Measurements from ENCODE around the gene CZIB. TPM values are rescaled to one million over a fixed set of nuclear protein-coding genes. Genes with fewer than 3 reads are reported as not detected.

Gene CZIB
- total RNA-seq, 1 donor from 2014 or later: 60.2 TPM

DNA sequence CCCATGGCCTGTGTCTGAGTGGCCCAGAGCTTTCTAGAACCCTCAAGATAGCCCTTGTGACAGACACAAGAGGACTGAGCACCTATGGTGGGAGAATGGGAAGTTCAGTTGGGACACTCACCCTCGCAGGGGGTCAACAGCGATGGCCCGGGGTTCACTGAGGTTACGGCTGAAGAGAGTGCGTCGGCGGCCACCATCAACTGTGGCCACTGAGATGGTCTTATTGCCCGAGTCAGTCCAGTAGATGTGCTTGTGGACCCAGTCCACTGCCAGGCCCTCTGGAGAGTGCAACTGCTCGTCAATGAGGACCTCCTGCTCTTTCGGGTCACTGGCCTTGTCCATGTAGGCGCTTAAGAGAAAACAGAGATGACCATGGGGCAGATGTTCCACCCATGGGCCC is 43.6 kb upstream of the CZIB start:
- H3K4me1 ChIP-seq: no peaks in the 10 kb centered on the region
- intact Hi-C loops (cut with DNase I): no loop called here
- TF ChIP-seq, protein P1, sequence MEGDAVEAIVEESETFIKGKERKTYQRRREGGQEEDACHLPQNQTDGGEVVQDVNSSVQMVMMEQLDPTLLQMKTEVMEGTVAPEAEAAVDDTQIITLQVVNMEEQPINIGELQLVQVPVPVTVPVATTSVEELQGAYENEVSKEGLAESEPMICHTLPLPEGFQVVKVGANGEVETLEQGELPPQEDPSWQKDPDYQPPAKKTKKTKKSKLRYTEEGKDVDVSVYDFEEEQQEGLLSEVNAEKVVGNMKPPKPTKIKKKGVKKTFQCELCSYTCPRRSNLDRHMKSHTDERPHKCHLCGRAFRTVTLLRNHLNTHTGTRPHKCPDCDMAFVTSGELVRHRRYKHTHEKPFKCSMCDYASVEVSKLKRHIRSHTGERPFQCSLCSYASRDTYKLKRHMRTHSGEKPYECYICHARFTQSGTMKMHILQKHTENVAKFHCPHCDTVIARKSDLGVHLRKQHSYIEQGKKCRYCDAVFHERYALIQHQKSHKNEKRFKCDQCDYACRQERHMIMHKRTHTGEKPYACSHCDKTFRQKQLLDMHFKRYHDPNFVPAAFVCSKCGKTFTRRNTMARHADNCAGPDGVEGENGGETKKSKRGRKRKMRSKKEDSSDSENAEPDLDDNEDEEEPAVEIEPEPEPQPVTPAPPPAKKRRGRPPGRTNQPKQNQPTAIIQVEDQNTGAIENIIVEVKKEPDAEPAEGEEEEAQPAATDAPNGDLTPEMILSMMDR (IDR thresholded peaks at IDR 0.05): no peak
- no peak overlapping the region for H3K4me3 ChIP-seq
- no peaks in the 10 kb centered on the region for H3K9me3 ChIP-seq
- no peaks in the 10 kb centered on the region for H3K27me3 ChIP-seq (ENCODE audit: low read depth)
- peaks cover 15% of the 10 kb centered on the region for H3K36me3 ChIP-seq
- no peak for ATAC-seq
- H3K27ac ChIP-seq: no peak overlapping the region
- no peak for DNase-seq

DNA sequence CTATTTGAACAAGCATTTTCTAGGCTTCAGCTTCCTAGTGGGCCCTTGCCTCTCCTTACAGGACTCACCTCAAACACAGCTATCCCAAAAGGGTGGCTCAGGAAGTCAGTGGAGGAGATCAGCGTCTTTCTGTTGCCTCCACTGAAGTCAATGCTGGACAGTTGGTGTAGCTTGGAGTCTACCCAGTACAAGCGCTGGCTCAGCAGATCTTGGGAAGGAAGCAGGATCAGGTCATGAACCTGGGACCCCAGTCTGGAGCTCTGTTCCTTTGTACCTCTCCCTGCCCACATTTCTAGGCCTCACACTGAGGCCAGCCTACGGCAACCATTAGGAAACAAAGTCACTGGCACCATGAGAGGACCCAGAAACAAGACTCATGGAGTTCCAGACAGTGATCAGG is 41.6 kb upstream of the CZIB start:
- ATAC-seq (no peak), DNase-seq (no peak)
- intact Hi-C loops (cut with DNase I): no loop called here
- Histone ChIP-seq H3K9me3 (no peaks in the 10 kb centered on the region), H3K4me3 (no peak overlapping the region), H3K4me1 (no peaks in the 10 kb centered on the region), H3K36me3 (peaks cover 15% of the 10 kb centered on the region), H3K27me3 (ENCODE audit: low read depth) (no peaks in the 10 kb centered on the region), H3K27ac (no peak overlapping the region)
- TF ChIP-seq, protein P1 (IDR thresholded peaks at IDR 0.05): no peak

DNA sequence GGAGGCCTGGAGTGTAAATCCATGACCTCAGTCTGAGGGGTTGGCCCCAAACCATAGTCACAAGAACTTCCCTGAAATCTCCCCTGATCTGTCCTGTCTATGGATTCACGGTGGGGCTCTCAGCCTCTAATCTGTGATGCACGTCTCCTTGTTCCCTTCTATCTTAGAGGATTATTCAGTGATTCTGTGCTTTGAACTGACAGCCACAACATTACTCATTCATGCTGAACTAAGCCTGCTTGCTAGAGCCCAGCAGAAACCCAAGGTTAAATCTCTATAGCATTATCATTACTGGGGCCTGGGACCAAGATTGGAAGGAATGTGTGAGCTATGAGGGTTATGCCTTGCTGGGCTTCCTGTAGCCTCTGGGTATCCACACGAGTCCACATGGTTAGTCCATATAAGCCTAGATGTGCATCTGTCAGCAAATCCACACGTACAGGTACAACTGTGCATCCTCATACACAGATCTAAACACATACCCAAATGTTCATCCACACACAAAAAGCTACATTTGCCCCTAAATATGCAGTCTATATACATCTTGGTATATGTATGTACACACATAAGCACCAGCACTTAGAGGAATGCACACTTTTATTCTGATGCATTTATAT is 40.3 kb upstream of the CZIB start:
- no peak overlapping the region for H3K4me3 ChIP-seq
- H3K4me1 ChIP-seq: no peaks in the 10 kb centered on the region
- no peaks in the 10 kb centered on the region for H3K9me3 ChIP-seq
- TF ChIP-seq, protein P1 (IDR thresholded peaks at IDR 0.05): no peak
- peaks cover 15% of the 10 kb centered on the region for H3K36me3 ChIP-seq
- no peak for DNase-seq
- H3K27me3 ChIP-seq (ENCODE audit: low read depth): no peaks in the 10 kb centered on the region
- ATAC-seq: no peak
- H3K27ac ChIP-seq: no peak overlapping the region
- intact Hi-C loops (cut with DNase I): no loop called here

DNA sequence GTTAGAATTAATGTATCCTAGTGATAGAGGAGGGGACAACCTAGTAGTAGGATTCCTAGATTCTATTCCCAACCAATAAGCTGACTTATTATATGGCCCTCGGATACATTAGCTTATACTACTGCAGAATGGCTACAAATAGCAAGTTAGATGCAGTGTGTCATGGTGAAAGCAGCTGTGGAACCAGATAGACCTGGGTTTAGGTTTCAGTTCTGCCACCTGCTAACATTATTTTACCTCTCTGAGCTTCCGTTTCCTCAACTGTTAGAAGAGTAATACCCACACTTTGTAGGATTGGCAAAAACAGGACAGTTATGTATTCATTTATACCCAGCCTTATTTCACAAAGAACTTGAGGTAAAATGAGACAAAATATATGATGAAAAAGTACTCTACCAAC is 39.5 kb upstream of the CZIB start:
- H3K27me3 ChIP-seq (ENCODE audit: low read depth): no peaks in the 10 kb centered on the region
- ATAC-seq: no peak

DNA sequence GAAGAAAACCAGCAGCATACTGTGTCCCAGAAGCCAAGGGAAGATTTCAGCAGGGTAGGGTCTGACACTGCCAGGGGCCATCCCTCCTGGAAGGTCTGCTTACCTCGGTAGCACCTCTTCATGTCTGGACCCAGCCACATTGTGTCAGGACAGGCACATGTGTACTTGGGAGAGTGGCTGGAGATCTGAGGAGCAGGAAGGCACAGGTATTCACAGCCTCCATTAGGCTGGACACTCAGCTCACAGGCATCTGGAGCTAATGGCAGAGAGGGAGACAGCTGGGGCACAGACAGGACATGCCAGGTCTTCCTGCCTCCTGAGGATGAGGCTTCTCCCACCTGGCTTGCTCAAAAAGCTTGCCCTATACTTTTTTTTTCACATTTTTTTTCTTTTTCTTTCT is 37.8 kb upstream of the CZIB start:
- H3K4me3 ChIP-seq: no peak overlapping the region
- H3K9me3 ChIP-seq: no peaks in the 10 kb centered on the region
- intact Hi-C loops (cut with DNase I): no loop called here
- ATAC-seq (peak in 1 of 2 donors; percentile 24), DNase-seq (no peak)
- H3K4me1 ChIP-seq: no peaks in the 10 kb centered on the region
- H3K36me3 ChIP-seq: peaks cover 14% of the 10 kb centered on the region
- TF ChIP-seq, protein P1 (IDR thresholded peaks at IDR 0.05): no peak
- no peak overlapping the region for H3K27ac ChIP-seq
- no peaks in the 10 kb centered on the region for H3K27me3 ChIP-seq (ENCODE audit: low read depth)

More for the DNA sequence above, 39.5 kb upstream of the CZIB start:
- peaks cover 15% of the 10 kb centered on the region for H3K36me3 ChIP-seq
- no peak for DNase-seq
- no peaks in the 10 kb centered on the region for H3K4me1 ChIP-seq
- H3K9me3 ChIP-seq: no peaks in the 10 kb centered on the region
- intact Hi-C loops (cut with DNase I): no loop called here
- no peak overlapping the region for H3K4me3 ChIP-seq
- TF ChIP-seq, protein P1 (IDR thresholded peaks at IDR 0.05): no peak
- H3K27ac ChIP-seq: no peak overlapping the region
